Fibroblast of pulmonary artery (primary cell): ENCODE measurements around the gene TTC9C.

Source experiments
- DNase-seq: peaks from one replicate; pipeline ENCODE4 v3.0.0-alpha.2; 2010; ENCODE audit warnings: low read depth
- H3K4me3 ChIP-seq: replicated peaks from 2 replicates; pipeline ENCODE4 v1.5.1; 2011; ENCODE audit warnings: low read depth, mild to moderate bottlenecking, control low read depth, low read length, moderate library complexity
- TF ChIP-seq, protein P1 (sequence below): IDR thresholded peaks from 2 replicates; pipeline ENCODE4 v1.5.1; 2011; ENCODE audit warnings: mild to moderate bottlenecking, control low read depth, low read length, inconsistent platforms; ENCODE audit errors: missing control alignments

Gene TTC9C

DNA sequence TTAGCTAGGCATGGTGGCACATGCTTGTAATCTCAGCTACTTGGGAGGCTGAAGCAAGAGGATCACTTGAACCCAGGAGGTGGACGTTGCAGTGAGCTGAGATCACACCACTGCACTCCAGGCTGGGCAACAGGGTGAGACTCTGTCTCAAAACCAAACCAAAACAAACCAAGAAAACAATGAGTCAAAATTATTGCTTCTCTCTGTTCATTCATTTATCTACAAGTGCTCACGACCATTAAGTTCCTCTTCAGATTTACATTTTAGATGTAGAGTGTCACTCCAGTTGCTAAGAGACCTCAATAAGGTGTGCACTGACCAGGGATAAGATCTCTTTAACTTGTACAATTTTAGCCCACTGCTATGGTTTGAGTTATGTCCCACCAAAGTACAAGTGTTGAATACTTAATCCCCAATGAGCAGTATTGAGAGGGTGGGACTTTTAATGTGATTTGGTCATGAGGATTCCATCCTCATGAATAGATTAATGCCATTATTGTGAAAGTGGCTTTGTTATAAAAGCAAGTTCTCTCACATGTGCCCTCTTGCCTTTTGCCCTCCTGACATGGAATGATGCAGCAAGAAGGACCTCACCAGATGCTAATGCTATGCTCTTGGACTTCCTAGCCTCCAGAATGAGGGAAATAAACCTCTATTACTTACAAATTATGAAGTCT is 8.8 kb upstream of the TTC9C start:
- no peak overlapping the region for H3K4me3 ChIP-seq
- no peak for DNase-seq
- TF ChIP-seq, protein P1, sequence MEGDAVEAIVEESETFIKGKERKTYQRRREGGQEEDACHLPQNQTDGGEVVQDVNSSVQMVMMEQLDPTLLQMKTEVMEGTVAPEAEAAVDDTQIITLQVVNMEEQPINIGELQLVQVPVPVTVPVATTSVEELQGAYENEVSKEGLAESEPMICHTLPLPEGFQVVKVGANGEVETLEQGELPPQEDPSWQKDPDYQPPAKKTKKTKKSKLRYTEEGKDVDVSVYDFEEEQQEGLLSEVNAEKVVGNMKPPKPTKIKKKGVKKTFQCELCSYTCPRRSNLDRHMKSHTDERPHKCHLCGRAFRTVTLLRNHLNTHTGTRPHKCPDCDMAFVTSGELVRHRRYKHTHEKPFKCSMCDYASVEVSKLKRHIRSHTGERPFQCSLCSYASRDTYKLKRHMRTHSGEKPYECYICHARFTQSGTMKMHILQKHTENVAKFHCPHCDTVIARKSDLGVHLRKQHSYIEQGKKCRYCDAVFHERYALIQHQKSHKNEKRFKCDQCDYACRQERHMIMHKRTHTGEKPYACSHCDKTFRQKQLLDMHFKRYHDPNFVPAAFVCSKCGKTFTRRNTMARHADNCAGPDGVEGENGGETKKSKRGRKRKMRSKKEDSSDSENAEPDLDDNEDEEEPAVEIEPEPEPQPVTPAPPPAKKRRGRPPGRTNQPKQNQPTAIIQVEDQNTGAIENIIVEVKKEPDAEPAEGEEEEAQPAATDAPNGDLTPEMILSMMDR, result no peak

GRCh38 chr11:62721994-62722393 is 6.3 kb upstream of the TTC9C start:
- peak; percentile 48 for DNase-seq
- TF ChIP-seq, protein P1, result peak; percentile 12
- H3K4me3 ChIP-seq, result no peak overlapping the region

DNA sequence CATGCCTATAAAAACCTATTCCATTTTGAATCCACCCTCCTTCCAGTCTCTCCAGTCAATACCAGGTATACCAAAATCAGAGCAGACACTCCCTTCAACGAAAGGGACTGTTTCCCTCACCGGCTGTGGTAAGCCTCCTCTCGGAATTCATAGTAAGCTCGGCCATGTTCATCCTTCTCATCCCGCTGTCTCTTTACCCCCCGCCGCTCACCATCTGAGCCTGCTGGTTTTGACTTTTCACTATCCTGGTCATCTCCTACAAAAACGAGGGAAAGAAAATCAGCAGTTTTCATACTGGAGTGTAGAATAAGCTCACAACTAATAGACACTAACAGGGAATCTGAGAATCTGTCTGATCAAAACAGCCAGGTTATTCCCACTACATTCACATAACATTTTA is 4.1 kb upstream of the TTC9C start:
- H3K4me3 ChIP-seq, result peak overlapping the region; percentile 71
- DNase-seq, result no peak
- TF ChIP-seq, protein P1, result no peak

DNA sequence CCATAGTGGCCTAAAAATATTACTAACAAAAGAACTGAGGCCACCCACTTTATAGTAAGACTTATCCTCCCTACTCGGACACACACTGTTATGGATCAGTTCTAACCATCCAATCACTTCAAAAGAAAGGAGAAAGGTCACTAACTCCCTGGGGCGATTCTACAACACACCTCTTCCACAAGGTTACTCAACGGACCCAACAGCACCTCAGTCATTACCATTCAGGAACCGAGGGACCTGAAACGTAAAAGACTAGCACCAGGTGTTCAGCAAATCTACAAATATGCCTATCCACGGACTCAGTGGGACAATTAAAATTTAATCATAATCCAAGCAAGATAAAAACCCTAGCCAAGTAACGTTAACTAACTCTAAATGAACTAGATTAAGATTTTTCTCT is 2.6 kb upstream of the TTC9C start:
- DNase-seq, result no peak
- TF ChIP-seq, protein P1, result no peak

GRCh38 chr11:62726156-62726914 is 2.0 kb upstream of the TTC9C start:
- H3K4me3 ChIP-seq, result peak overlapping the region; percentile 71
- TF ChIP-seq, protein P1, result no peak
- no peak for DNase-seq

More for the DNA sequence above, 2.6 kb upstream of the TTC9C start:
- peak overlapping the region; percentile 71 for H3K4me3 ChIP-seq

GRCh38 chr11:62726915-62727164 is 1.4 kb upstream of the TTC9C start:
- TF ChIP-seq, protein P1, result no peak
- DNase-seq, result no peak
- H3K4me3 ChIP-seq, result peak overlapping the region; percentile 71
